Measurements from ENCODE around the gene IL19. TPM values are rescaled to one million over a fixed set of nuclear protein-coding genes. Genes with fewer than 3 reads are reported as not detected.

The IL19 gene
- total and polyA plus RNA-seq, 2 donors (not counting 3 experiments of a cell fraction or from before 2014, with no cell fraction given): not detected

DNA sequence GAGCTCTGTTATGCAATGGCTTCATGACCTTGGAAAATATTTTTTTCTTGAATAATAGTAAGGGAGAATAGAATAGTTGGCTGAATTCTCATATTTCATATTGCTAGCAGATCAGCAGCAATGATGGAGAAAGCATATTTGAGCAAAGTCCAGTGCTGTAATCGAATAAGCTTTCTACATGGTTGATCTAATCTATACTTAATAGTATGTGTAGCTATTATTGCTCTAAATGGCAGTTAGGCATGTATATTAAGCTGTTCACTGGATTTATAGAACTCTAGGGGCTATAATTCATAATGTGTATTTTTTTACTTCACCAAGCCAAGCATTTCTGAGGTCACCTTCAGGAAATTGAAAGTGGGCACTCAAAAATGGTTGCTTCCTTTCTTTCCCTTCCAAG lies 10.0 kb upstream of the IL19 start:
- BruUV-seq (replicated peaks): no TSS peak
- intact Hi-C loops (cut with micrococcal nuclease): no loop called here
- Histone ChIP-seq H3K4me3 (replicated peaks in 1 of 3; ENCODE audit: insufficient read depth in 1 of 3, low read depth in 1 of 3, low read length in 3 of 3) (no peak overlapping the region), H3K27me3 (ENCODE audit: control insufficient read depth in 2 of 2, insufficient read depth in 2 of 2, low read length in 2 of 2) (peaks cover 2 to 6% of the 10 kb centered on the region in 2 experiments), H3K27ac (ENCODE audit: insufficient read depth, low read depth, low read length) (no peak overlapping the region), H3K79me2 (ENCODE audit: control insufficient read depth, insufficient read depth, low read length) (no peaks in the 10 kb centered on the region), H3K9me1 (replicated peaks; ENCODE audit: control insufficient read depth, extremely low read depth, insufficient read depth, low read length) (no peaks in the 10 kb centered on the region), H3K9me3 (replicated peaks; ENCODE audit: control insufficient read depth, insufficient read depth, low read length) (no peaks in the 10 kb centered on the region), H3K9ac (replicated peaks; ENCODE audit: extremely low read depth, insufficient read depth, low read length) (no peak overlapping the region), H3K4me2 (ENCODE audit: insufficient read depth, low read length) (no peak overlapping the region), H3K36me3 (ENCODE audit: control insufficient read depth in 2 of 2, extremely low read depth in 1 of 2, insufficient read depth in 2 of 2, low read length in 2 of 2) (no peaks in the 10 kb centered on the region), H3K4me1 (ENCODE audit: control insufficient read depth, extremely low read depth, insufficient read depth, low read length) (no peaks in the 10 kb centered on the region), H2AFZ (ENCODE audit: low read depth, low read length) (no peak overlapping the region), H4K20me1 (replicated peaks; ENCODE audit: control insufficient read depth, extremely low read depth, insufficient read depth, low read length) (no peaks in the 10 kb centered on the region)
- ChIA-PET POLR2A (no interaction called here), CTCF (interaction anchor here (0.6 kb wide), 1 partner anchor 94 kb away, joined by 4 read pairs; no protein-coding TSS in a partner anchor)
- DNase-seq (ENCODE audit: low read depth, low spot score) (no peak), FAIRE-seq (no peak)
- dilution Hi-C loops (cut with MboI; ENCODE audit: extremely low pct_ligation_motif_present, low sequenced_read_pairs): no loop called here
- TF ChIP-seq JUN (IDR thresholded peaks at IDR 0.05; ENCODE audit: borderline replicate concordance, insufficient read depth, insufficient read length, low read depth) (no peak), POLR2A (IDR thresholded peaks at IDR 0.05; ENCODE audit: low read depth, low read length) (no peak), FOS (IDR thresholded peaks at IDR 0.05; ENCODE audit: borderline replicate concordance, insufficient read depth, low read length) (no peak), MYC (IDR thresholded peaks at IDR 0.05; ENCODE audit: low read depth, low read length) (no peak), GATA2 (IDR thresholded peaks at IDR 0.05; ENCODE audit: insufficient read depth, insufficient read length, low read depth, low read length) (no peak), POLR2AphosphoS5 (IDR thresholded peaks at IDR 0.05; ENCODE audit: insufficient read depth, low read depth, low read length) (no peak), EZH2 (IDR thresholded peaks at IDR 0.05; ENCODE audit: borderline replicate concordance, low read depth, low read length, severe bottlenecking) (no peak)
- TF ChIP-seq, protein P1, sequence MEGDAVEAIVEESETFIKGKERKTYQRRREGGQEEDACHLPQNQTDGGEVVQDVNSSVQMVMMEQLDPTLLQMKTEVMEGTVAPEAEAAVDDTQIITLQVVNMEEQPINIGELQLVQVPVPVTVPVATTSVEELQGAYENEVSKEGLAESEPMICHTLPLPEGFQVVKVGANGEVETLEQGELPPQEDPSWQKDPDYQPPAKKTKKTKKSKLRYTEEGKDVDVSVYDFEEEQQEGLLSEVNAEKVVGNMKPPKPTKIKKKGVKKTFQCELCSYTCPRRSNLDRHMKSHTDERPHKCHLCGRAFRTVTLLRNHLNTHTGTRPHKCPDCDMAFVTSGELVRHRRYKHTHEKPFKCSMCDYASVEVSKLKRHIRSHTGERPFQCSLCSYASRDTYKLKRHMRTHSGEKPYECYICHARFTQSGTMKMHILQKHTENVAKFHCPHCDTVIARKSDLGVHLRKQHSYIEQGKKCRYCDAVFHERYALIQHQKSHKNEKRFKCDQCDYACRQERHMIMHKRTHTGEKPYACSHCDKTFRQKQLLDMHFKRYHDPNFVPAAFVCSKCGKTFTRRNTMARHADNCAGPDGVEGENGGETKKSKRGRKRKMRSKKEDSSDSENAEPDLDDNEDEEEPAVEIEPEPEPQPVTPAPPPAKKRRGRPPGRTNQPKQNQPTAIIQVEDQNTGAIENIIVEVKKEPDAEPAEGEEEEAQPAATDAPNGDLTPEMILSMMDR (IDR thresholded peaks at IDR 0.05; ENCODE audit: extremely low read depth in 1 of 2, insufficient read depth in 1 of 2, low read depth in 1 of 2, low read length in 2 of 2): no peak
- TF ChIP-seq, protein P2, sequence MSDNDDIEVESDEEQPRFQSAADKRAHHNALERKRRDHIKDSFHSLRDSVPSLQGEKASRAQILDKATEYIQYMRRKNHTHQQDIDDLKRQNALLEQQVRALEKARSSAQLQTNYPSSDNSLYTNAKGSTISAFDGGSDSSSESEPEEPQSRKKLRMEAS (IDR thresholded peaks at IDR 0.05; ENCODE audit: insufficient read depth, insufficient read length): no peak

Measured in endothelial cell of umbilical vein (primary cell).